ENCODE results near the gene APOF.

Gene APOF

GRCh38 chr12:56392331-56392730 is 29.7 kb upstream of the APOF start:
- no peak for DNase-seq (ENCODE audit: low read depth in 1 of 2, low spot score in 1 of 2)
- no peak overlapping the region for H3K27ac ChIP-seq (replicated peaks)
- no peak for TF ChIP-seq POLR2AphosphoS5 (IDR thresholded peaks at IDR 0.05; ENCODE audit: low read depth)
- TF ChIP-seq CTCF (IDR thresholded peaks at IDR 0.05; ENCODE audit: insufficient read depth, low read length), result no peak
- no peak for TF ChIP-seq GABPA (IDR thresholded peaks at IDR 0.05; ENCODE audit: low read depth)
- TF ChIP-seq REST (IDR thresholded peaks at IDR 0.05; ENCODE audit: insufficient replicate concordance, low read depth), result no peak
- TF ChIP-seq SPI1 (IDR thresholded peaks at IDR 0.05; ENCODE audit: borderline replicate concordance, low read depth), result no peak
- no peak overlapping the region for H3K4me3 ChIP-seq (replicated peaks; ENCODE audit: insufficient read depth, low read length)
- no peaks in the 10 kb centered on the region for H3K27me3 ChIP-seq (ENCODE audit: insufficient read depth, poor library complexity, severe bottlenecking)

GRCh38 chr12:56391721-56392120 is 29.1 kb upstream of the APOF start:
- Histone ChIP-seq H3K27ac (replicated peaks) (no peak overlapping the region), H3K4me3 (replicated peaks; ENCODE audit: insufficient read depth, low read length) (no peak overlapping the region), H3K27me3 (ENCODE audit: insufficient read depth, poor library complexity, severe bottlenecking) (no peaks in the 10 kb centered on the region)
- TF ChIP-seq REST (IDR thresholded peaks at IDR 0.05; ENCODE audit: insufficient replicate concordance, low read depth), result no peak
- TF ChIP-seq CTCF (IDR thresholded peaks at IDR 0.05; ENCODE audit: insufficient read depth, low read length), result no peak
- TF ChIP-seq SPI1 (IDR thresholded peaks at IDR 0.05; ENCODE audit: borderline replicate concordance, low read depth), result no peak
- no peak for TF ChIP-seq GABPA (IDR thresholded peaks at IDR 0.05; ENCODE audit: low read depth)
- no peak for TF ChIP-seq POLR2AphosphoS5 (IDR thresholded peaks at IDR 0.05; ENCODE audit: low read depth)
- DNase-seq (ENCODE audit: low read depth in 1 of 2, low spot score in 1 of 2), result no peak

GRCh38 chr12:56389412-56389811 is 26.8 kb upstream of the APOF start:
- TF ChIP-seq REST (IDR thresholded peaks at IDR 0.05; ENCODE audit: insufficient replicate concordance, low read depth), result no peak
- no peak for TF ChIP-seq POLR2AphosphoS5 (IDR thresholded peaks at IDR 0.05; ENCODE audit: low read depth)
- no peak for TF ChIP-seq GABPA (IDR thresholded peaks at IDR 0.05; ENCODE audit: low read depth)
- no peak for TF ChIP-seq CTCF (IDR thresholded peaks at IDR 0.05; ENCODE audit: insufficient read depth, low read length)
- TF ChIP-seq SPI1 (IDR thresholded peaks at IDR 0.05; ENCODE audit: borderline replicate concordance, low read depth), result no peak
- no peak for DNase-seq (ENCODE audit: low read depth in 1 of 2, low spot score in 1 of 2)
- H3K27ac ChIP-seq (replicated peaks), result no peak overlapping the region
- no peak overlapping the region for H3K4me3 ChIP-seq (replicated peaks; ENCODE audit: insufficient read depth, low read length)
- H3K27me3 ChIP-seq (ENCODE audit: insufficient read depth, poor library complexity, severe bottlenecking), result no peaks in the 10 kb centered on the region

Measured in HL-60 (cell line).